DLD1 (cell line): ENCODE data around the gene MANEA.

ENCODE experiments used
- in situ Hi-C: cut with HindIII; loops from 2 replicates; pipeline ENCODE4 v1.10.0; 2017; ENCODE audit warnings: low sequenced_read_pairs

MANEA gene

DNA sequence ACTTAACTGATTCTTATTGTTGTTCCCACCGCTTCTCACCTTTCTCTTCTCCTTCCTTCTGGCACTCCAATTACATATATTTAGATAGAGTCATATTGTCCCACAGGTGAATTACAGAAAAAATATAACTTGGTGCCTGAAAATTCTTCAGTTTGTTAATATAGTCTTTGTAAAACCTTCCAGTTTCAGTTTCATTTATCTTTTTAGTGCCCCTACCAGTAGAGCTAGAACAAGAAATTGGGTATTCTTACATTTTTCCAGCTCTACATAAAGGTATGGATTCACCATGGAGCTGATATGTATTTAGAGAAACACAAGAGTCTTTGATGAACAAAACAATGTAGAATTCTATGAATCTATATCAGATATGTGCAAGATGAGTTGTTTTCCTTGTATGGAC is 10.7 kb downstream of the MANEA start:
- in situ Hi-C loops = no loop called here

DNA sequence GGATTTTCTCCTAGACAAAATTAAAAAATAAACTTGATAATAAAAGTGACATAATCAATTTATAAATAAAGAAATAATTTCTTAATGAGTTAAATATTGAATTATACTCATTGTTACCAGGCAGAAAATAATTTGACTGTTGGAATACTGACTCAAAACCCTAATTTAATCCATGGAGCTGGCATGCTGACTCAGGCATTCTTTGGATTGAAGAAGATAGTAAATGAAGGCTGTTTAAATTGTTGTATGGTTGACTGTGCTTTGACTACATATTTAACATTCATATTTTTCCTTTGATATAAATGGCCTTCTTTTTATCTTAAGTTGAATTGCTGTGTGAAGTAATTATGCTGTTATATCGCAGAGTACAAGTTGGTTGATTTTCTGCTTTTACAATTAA is 11.7 kb downstream of the MANEA start:
- in situ Hi-C loops = no loop called here

DNA sequence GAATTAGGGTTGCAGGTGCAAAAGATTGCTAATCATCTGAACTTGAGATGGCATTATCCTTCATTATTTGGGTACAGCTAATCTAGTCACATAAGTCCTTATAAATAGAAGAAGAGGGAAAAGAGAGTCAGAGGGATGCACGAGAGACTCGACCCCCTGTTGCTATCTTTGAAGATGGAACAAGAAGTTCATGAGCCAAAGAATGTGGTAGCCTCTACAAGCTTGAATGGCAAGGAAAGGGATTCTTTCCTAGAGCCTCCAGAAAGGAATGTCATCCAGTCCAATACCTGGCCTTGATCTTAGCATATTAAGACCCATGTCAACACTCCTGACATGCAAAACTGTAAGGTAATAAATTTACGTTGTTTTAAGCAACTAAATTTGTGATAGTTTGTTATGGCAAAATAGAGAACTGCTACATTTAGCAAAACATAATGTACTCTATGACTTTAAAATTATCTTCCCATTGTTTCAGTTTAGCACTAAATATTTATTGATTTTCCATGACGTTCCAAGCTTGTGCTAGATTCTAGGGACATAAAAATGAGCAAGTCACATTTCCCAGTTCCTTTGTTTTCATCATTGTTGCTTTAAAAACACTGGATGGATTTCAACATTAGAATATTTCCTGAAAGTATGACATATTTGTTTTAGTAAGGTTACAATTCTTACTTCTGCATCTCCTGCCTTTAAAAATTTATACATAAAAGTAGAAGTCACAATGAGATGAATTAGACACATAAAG is 12.7 kb downstream of the MANEA start:
- in situ Hi-C loops = no loop called here

GRCh38 chr6:95593025-95593424 is 15.7 kb downstream of the MANEA start:
- in situ Hi-C loops = no loop called here

GRCh38 chr6:95596021-95596420 is 18.7 kb downstream of the MANEA start:
- in situ Hi-C loops = no loop called here

GRCh38 chr6:95599706-95600105 is 22.4 kb downstream of the MANEA start:
- in situ Hi-C loops = no loop called here

- in situ Hi-C loops = no loop called here
Observed at GRCh38 chr6:95601133-95601532, 23.8 kb downstream of the MANEA start.

DNA sequence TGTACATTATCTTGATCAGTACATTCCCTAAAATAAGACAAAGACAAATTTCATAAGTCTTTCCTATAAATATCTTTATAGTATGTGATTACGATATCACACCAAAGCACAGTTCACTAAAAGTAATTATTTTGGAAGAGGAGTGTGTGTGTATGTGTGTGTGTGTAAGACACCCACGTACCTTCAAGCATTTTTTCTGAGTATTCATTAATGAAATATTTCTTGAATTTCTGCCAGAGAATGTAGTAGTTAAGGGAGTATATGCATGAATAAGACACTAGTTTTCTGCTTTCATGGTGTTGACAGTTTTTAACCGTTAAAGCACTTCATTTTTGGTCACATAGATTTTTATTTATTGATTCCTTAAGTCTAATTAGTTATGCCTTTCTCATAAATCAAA is 36.8 kb downstream of the MANEA start:
- in situ Hi-C loops = no loop called here

GRCh38 chr6:95629551-95629950 is 52.2 kb downstream of the MANEA start:
- in situ Hi-C loops = no loop called here

GRCh38 chr6:95636552-95637431 is 59.5 kb downstream of the MANEA start:
- in situ Hi-C loops = no loop called here

- in situ Hi-C loops = no loop called here
Observed at GRCh38 chr6:95648636-95649035, 71.3 kb downstream of the MANEA start.

DNA sequence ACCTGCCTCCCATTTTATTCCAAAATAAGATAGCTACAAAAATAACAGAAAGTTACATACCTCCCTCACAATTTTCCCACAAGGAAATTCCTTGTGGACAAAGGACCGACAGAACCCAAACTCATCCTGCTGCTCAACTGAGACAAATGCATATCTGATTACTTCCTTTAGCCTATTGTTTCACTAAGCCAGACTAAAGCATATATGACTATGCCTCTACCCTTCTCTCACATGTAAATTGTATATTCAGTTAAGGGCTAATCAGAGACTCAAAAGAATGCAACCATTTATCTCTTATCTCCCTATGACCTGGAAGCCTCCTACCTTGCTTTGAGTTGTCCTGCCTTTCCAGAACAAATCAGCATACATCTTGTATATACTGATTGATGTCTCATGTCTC is 72.1 kb downstream of the MANEA start:
- in situ Hi-C loops = no loop called here

GRCh38 chr6:95654176-95654575 is 76.8 kb downstream of the MANEA start:
- in situ Hi-C loops = no loop called here

DNA sequence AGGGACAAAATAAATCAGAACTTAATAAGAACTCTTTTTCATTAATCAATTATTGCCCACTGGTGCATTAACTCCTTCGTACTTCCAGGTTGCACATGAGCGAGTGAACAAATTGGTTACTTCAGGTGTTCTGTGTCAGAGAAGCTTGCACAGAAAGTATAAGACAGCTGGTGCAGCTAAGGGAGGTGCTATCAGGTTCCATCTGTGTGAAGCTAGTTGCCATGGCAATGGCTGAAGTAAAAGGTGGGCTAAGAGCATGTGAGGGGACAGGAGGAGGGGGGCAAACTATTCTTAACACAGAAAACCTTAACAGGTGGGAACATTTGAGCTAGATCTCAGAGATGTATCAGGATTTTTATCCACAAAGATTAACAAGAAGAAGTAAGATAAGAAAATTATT is 81.6 kb downstream of the MANEA start:
- in situ Hi-C loops = no loop called here
